Activated CD4-positive, alpha-beta T cell treated with anti-CD3 and anti-CD28 coated beads, Interleukin-2, Interleukin-6, amounts not matched to agents 100 ng/mL and 50 ng/mL, durations not matched to agents 16 hours and 8 hours (primary cell): ENCODE data around the gene TBC1D13.
"Not testable (repeated sequence)": the region's sequence is repeated elsewhere in the genome, so short reads cannot be mapped to it uniquely, and the experiment has no call there.

Experiments used
- DNase-seq: peaks from one replicate; pipeline ENCODE4 v3.0.0-alpha.2; 2020

TBC1D13 gene

DNA sequence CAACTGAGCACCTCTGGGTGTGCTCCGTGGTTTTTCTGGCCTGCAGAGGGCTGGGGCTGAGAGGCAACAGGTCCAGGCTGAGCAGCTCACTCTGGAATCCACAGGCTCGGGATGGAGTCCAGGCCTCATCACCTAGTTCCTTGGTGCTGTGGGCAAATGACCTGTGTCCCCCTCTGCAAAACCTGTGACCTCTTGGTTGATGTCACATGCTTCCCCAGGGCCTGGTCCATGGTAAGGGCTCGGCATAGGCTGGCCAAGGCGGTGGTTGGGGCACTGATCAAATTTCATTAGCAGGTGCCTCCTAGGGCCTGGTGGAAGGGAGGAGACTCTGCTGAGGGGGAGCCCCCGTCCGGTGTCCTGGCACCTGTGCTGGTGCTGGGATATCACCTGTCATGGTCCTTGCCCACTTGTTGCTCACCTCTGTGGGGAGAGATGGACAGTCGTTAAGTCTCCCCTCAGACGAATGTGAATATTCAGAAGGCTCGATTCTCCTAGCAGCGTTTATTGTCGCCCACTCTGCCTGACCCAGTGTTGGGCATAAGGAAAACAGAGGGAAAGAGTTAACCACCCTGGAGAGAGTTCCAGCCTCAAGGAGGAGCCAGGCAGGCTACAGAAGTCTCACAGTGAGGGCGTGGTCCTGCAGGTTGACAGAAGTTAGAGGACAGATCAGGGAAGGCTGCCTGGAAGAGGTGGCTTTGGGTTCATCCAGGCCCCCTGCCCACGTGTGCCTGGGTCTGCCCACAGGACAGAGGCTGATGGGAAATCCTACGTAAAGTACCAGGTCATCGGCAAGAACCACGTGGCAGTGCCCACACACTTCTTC lies 34.7 kb downstream of the TBC1D13 start:
- no peak for DNase-seq

DNA sequence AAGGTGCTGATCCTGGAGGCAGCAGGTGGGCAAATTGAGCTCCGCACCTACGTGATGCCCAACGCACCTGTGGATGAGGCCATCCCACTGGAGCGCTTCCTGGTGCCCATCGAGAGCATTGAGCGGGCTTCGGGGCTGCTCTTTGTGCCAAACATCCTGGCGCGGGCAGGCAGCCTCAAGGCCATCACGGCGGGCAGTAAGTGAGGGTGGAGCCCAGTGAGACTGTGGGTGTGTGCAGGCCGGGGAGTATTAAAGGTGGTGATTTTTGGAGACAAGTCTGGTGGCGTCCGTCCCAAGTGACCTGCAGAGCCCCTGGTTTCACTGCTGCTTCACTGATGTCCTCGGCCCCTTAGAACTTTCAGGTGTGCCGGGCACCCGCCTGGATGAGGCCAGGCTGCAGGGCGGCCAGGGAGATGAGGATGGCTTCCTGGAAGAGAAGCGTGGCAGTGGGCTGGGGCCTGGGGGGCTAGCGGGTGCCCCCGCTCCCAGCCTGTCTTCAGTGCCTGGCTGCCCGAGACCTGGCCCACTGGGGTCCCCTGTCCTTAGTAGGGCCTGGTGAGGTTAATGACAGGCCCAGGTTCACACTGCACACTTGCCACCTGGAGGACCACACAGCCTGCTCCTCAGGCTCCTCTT lies 35.5 kb downstream of the TBC1D13 start:
- no peak for DNase-seq

DNA sequence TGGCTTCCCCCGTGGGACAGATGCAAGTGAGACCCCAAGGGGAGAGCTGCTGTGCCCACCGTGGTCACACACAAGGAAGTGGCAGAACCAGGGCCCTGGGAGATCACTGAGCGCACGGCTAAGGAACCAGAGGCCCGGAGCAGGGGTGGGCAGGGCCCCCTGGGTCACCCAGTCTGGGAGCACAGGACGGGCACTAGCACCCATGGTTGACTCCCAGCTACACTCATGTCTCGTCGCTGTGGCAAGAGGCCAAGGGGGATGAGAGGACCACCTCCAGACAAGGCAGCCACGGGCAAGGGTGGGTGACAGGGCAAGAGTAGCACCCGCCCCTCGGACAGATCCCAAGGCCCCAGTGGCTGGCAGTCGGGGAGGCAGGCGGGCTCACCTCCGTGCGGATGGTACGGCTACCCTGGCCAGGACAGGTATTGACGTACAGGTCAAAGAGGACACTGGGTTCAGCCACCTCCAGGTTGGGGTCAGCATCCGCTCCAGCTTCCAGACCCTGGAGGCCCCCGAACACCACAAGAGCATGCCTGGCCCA lies 36.4 kb downstream of the TBC1D13 start:
- DNase-seq = no peak

DNA sequence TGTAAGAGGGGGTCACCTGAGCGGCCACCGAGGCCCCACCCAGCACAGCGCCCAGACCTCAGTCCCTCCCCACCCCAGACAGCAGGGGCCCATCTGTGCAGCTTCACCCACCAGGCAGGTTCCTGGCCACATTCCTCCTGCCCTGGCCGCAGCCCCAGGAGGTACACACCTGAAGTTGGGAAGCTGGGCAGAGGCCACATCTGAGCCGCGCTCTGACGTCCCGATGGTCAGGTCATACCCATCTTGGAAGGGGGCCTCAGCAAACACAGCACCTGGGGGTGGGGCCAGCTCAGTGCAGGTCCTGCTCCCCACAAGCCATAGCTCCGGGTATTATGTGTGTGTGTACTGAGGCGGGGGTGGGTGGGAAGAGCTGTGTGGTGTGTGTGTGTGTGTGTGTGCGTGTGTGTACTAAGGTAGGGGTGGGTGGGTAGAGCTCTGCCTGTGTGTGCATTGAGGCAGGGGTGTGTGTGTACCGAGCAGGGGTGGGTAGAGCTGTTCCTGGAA lies 36.9 kb downstream of the TBC1D13 start:
- no peak for DNase-seq

DNA sequence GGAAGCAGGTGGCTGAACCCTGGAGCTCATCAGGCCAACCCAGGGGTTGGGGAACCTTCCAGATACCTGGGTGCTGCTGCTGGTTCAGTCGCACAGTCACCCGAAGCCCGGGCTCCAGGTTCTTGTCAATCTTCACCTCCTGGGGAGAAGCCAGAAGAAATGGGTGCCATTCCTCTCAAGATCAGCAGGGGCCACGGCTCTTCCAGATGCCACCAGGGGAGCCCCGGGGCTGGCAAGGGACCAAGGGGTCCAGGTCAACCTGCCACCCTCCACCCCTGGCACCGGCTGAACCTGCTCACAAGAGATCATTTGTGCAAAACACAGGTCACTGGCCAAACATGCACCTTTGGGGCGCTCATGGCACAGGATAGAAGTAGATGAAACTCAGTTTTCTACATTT lies 37.9 kb downstream of the TBC1D13 start:
- DNase-seq = no peak

DNA sequence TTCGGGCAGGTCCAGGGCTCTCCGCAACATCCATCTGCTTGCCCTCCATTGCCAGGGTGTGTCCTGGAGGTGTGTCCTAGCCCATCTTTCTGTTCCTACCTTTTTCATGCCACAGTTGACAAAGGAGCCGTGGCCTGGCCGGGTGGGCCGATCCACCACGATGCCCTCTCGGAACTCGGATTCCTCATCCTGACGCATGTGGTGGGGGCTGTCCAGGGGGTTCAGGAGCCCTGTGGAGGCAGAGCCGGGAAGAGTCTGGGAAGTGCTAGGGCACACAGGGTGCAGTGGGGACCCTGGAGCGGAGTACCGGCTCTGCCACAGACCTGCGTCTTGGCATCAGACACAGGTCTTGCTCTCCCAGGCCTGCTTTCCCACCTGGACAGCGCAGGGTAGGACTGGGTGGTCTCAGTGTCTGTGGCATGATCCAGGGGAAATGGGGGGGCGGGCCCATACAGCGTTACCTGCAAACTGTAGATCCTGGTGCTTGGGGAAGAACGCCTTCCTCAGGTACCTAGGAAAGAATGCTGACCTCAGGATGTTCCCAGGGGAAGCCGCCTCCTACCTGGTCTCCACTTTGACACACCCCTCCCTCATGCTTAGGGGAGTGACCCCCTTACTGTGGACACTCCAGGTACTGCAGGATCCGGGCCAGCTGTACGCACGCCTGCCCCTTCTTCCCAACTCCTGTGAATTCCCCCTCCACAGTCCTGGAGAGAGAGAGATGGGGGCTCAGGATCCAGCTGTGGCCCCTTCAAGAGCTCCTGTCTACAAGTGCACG lies 39.1 kb downstream of the TBC1D13 start:
- no peak for DNase-seq

DNA sequence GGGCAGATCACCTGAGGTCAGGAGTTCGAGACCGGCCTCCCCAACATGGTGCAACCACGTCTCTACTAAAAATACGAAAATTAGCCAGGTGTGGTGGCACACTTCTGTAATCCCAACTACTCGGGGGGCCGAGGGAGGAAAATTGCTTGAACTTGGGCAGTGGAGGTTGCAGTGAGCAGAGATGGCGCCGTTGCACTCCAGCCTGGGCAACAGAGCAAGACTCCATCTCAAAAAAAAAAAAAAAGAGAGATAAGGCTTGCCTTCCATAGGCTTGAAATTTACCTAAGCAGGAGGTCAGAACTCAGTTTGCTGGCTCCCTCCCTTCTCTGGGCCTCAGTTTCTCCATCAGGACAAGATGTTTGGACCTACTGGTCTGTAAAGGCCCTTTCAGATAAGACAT lies 41.2 kb downstream of the TBC1D13 start:
- DNase-seq = no peak

DNA sequence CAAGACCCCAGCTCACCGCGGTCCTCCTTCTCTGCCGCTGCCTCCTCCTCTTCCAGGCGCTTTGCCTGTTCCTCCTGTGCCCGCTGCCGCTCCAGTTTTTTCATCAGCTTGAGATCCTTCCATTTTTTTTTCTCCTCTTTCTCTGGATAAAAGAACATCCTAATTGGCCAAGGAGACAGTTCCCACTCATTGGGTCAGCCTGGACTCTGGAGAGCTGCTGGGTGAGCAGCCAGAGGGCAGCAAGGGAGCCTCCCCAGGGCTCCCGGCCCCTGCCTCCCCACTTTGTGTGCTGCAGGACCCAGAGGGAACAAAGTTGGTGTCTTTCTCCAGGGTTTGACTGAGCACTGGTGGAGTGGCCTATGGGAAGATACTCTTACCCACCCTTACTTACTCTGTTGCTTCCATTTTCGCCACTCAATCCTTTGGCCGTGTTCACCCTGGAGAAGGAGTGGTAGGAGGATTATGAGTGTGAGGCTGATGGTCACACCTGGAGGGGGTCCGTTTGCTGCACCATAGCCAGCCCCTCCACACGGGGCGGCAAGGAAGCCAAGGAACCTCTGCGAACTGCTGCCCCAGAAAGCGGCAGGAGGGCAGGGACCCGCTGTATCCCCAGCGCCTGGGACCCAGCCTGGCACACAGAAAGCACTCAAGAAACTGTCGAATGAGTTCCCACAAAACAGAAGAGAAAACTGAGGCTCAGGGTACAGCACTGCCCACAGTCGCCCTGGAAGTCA lies 41.8 kb downstream of the TBC1D13 start:
- no peak for DNase-seq

DNA sequence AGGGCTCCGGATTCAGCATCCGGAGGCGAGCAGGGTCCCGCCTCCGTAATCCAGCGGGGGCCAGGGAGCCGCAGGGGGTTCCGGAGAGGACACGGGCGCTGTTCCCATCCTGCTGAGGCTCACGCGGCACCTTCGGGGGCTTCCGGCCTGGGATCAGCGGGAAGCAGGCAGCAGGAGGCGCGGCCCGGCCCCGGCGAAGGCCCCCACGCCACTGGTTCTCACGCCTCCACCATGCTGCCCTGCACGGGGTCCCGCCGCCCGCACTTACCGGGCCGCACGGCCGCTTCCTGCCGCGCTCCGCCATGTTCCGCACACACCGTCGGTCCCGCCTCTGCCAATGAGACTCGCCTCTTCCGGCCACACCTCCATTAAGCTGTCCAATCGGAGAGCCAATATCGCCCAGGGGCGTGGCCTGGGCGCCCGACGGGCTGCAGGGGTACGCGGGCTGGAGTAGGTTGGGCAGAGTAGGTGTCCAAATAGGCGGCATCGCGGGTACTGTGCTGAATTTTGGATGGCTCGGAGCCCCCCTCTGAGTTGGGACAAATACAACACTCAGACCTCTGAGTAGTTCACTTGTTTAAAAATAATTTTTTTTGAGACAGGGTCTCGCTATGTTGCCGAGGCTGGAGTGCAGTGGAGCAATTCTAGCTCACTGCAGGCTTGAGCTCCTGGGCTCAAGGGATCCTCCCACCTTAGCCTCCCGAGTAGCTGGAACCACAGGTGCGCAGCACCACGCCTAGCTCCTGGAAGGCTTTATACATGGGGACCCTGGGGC lies 42.6 kb downstream of the TBC1D13 start, which contains the start of gene SPOUT1:
SPOUT1 (minus strand) TSS at position 318 of the 775 bp plus-strand sequence; CDS start at position 304, 14 bp downstream.
- DNase-seq = peak; percentile 98

DNA sequence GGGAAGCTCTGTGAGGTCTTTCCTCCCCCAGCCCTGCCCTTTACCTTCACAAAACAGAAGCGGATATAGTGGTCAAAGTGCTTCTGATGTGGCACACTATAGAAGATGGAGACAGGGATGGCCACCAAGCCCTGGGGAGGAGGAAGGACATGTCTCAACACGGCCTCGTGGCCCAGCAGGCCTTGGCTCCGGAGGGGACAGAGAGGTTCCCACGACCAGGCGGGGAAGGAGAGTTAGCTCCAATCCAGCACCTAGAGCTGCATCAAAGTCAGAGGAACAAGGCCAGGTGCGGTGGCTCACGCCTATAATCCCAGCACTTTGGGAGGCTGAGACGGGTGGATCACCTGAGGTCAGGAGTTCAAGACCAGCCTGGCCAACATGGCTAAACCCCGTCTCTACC lies 46.6 kb downstream of the TBC1D13 start:
- DNase-seq = no peak

DNA sequence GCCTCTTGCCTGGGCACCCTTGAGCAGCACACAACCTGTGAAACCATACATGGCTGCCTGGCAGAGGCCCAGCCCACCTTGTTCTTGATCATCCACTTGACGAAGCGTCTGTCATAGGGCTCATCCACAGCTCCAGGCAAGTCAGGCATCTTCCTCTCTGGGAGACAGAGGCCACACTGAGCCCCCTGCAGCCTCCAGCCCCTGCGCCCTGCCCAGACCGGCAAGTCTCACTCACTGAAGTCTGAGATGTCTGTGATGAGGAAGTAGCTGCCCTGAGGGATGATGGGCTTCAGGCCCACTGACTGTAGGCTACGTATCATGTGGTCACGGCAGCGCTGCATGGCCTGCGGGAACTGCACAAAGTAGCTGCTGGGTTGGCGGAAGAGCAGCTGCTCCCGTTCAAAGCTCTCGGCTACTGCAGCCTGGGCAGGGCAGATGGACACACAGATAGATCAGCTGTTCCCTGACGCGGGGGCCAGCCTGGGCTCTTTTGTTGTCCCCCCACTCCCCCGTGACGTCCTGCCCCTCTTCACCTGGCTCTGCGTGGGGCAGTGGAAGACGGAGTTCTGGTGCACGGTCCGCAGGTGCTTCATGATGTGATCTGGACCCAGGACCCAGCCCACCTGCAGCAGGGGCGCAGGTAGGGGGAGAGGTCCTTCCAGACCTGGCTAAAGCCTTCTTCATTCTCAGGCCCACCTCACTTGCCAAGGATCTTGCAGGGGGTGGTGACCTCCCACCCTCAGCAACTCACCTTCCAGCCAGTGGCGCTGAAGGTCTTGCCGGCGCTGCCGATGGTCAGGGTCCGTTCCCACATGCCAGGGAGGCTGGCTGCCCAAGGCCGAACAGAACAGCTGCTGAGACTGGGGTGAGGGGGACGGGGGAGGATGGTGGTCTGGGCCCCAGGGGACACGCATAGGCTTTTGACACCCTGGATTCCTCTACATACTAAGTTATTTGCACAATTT lies 48.5 kb downstream of the TBC1D13 start:
- DNase-seq = no peak

DNA sequence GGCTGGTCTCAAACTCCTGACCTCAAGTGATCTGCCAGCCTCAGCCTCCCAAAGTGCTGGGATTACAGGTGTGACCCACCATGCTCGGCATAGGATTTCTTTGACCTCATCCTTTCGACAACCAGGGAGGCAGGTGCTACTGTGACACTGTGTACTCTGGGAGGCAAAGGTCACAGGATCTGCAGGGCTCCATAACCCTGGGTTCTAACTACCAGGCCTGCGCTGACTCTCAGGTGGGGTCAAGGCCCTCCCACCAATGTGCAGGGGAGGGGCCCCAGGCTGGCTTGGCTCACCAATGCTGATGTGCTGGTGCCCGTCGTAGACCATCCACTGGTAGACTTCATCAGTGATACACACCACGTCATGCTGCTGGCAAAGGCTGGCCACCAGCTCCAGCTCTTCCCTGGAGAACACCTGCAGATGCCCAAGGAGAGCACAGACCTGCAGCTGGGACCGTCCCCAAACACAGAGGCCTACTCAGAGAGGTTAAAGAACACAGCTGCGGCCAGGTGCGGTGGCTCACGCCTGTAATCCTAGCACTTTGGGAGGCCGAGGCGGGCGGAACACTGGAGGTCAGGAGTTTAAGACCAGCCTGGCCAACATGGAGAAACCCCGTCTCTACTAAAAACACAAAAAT lies 49.6 kb downstream of the TBC1D13 start:
- DNase-seq = no peak

DNA sequence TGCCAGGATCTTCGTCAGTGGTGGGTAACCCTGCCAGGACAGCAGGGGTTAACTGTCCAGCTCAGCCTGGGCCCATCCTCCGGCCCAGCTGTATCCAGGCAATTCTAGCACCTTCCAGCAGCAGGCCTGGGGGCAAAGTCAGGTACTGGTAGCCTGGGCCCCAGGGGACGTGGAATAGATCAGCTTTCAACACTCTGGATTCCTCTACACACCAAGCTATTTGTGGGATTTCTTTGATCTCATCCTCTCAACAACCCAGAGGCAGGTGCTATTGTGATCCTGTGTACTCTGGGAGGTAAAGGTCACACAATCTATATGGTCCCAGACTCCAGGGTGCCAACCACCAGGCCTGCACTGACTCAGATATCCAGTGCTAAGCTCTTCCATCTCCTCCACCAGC lies 51.3 kb downstream of the TBC1D13 start:
- DNase-seq = no peak

DNA sequence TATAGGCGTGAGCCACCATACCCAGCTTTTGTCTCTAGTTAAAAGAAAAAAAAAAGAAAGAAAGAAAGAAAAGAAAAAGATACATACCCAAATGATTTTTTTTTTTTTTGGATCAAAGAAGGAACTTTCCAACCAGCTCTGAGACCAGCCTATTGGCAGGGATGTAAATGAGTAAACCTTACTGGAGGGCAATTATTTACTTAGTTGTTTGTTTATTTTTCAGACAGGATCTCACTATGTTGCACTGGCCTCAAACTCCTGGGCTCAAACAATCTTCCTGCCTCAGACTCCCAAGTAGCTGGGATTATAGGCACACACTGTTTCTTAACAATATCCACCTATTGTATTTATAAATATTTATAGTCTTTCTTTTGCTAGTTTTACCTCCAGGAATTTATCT lies 53.5 kb downstream of the TBC1D13 start:
- DNase-seq = no peak

DNA sequence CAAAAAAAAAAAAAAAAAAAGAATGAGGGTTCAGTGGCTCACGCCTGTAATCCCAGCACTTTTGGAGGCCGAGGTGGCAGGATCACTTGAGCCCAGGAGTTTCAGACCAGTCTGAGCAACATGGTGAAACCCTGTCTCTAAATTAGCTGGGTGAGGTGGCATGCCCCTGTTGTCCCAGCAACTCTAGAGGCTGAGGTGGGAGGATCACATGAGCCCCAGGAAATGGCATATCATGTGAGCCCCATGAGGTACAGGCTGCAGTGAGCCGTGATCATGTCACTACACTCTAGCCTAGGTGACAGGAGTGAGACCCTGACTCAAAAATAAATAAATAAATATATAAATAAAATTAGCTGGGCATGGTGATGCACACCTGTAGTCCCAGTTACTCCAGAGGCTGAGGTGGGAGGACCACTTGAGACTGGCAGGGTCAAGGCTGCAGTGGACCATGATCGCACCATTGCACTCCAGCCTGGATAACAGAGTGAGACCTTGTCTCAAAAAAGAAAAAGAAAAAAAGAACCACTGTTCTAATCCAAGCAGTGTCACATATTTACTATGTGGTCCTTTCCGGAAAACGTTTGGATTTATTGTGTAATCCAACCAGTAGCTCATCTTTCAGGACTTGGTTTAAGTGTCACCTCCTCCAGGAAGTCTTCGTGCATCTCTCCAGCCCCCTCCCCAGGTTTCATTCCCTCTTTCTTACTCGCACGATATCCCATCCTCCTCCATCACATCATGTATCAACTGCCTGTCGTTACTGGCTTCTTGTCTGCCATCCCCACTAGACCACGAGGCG lies 54.8 kb downstream of the TBC1D13 start:
- DNase-seq = no peak

DNA sequence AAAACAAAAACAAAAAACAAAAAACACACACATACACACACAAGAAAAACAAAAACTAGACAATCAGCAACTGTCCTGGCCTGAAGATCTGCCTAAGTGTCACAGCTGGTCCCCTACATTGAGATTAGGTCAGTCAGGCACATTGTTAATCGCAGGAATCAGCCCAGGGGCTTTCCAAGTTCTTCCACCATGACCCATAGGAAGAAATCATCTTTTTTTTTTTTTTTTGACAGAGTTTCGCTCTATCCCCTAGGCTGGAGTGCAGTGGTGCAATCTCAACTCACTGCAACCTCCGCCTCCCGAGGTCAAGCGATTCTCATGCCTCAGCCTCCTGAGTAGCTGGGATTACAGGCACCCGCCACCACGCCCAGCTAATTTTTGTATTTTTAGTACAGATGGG lies 56.1 kb downstream of the TBC1D13 start:
- DNase-seq = not testable (repeated sequence)

DNA sequence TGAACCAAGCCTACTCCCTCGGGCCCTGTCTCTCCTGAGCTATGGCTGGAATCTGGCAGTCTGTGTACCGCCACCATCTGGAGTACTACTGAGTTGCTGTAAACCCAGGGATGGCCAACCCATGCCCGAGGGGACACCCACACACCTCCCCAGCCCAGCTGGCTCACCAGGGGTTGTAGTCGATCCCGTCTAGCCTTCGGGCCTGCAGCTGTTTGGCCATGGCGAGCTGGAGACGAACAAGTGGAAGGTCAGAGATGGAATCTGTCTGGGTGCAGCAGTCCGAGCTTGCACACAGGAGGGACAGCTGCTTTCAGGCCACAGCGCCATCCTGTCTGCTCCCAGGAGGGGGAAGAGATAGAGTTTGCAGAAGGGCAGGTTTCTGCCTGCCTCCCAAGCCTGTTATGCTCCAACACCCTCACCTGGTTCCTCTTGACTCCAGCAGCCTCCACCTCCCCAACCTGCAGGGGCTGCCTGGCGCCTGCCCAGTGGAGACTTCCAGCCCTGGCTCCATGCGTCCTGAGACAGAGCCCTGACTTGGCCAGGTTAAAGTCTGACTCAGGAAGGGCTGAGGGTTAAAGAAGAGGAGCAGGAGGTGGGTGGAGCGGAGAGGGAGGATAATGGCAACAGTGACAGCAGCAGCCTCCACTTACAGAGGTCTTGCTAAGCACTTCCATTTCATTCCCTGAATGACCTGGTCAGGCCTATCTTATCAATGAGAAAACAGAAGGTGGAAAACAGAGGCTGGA lies 58.3 kb downstream of the TBC1D13 start:
- DNase-seq = no peak

DNA sequence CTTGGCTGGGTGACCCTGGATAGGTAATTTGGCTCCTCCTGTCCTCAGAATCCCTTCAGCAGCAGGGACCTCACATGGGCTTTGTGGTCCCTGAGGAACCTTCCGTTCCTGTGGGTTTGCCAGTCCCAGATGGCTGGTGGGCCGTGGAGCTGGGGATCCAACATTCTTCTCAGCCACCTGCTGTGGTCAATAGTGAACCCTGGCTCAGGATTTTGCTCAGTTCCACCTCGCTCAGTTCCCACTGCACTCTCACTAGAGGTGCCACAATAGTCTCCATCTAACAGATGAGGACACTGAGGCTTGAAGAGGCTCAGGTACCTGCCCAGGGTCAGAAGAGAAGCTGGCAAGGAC lies 59.6 kb downstream of the TBC1D13 start:
- no peak for DNase-seq
